Keratinocyte (primary cell): ENCODE measurements around the gene CCDC12. TPM values are rescaled to one million over a fixed set of nuclear protein-coding genes. Genes with fewer than 3 reads are reported as not detected.

Experiments used
- DNase-seq: peaks from one replicate; pipeline ENCODE4 v3.0.0-alpha.2; 2011; ENCODE audit warnings: low read depth, missing footprints, low spot score
- FAIRE-seq: peaks from 2 replicates; lab custom pipeline; 2011; peaks lifted over from hg19 to GRCh38; lab: Jason Lieb, UNC
- H2AFZ ChIP-seq: 2 replicates; pipeline ENCODE4 v1.6.0; 2012; ENCODE audit warnings: low read length, control low read depth, inconsistent platforms; ENCODE audit not compliant: control insufficient read depth
- H3K27ac ChIP-seq: 2 replicates; pipeline ENCODE4 v1.5.1; 2011; ENCODE audit warnings: low read length; ENCODE audit not compliant: control insufficient read depth, insufficient read depth
- H3K27me3 ChIP-seq: 3 replicates; pipeline ENCODE4 v1.6.0; 2011; ENCODE audit warnings: low read length; ENCODE audit not compliant: control insufficient read depth, insufficient read depth; ENCODE audit errors: extremely low read depth
- H3K36me3 ChIP-seq, 2 experiments: 2 replicates in 1 of 2; 3 replicates in 1 of 2; pipeline ENCODE4 v1.5.1; 2011; ENCODE audit warnings: low read length in 2 of 2, mild to moderate bottlenecking in 1 of 2; ENCODE audit not compliant: control insufficient read depth in 2 of 2, insufficient read depth in 2 of 2; ENCODE audit errors: extremely low read depth in 1 of 2
- H3K4me1 ChIP-seq: 3 replicates; pipeline ENCODE4 v1.5.1; 2011; ENCODE audit warnings: low read length; ENCODE audit not compliant: control insufficient read depth, insufficient read depth; ENCODE audit errors: extremely low read depth
- H3K4me2 ChIP-seq: 3 replicates; pipeline ENCODE4 v1.6.0; 2011; ENCODE audit warnings: low read depth, low read length; ENCODE audit not compliant: control insufficient read depth, insufficient read depth; ENCODE audit errors: extremely low read depth
- H3K4me3 ChIP-seq, 3 experiments: fragments of 200-600 bp in 1 of 3; sonication (generic) in 1 of 3; 2 replicates in 2 of 3; 3 replicates in 1 of 3; pipeline ENCODE4 v1.5.1; 2011 to 2016; ENCODE audit warnings: low read length in 3 of 3, mild to moderate bottlenecking in 3 of 3, control low read depth in 2 of 3, inconsistent platforms in 1 of 3, low read depth in 1 of 3, mixed read lengths in 1 of 3, mixed run types in 1 of 3, moderate library complexity in 1 of 3; ENCODE audit not compliant: control insufficient read depth in 2 of 3, insufficient read depth in 2 of 3; ENCODE audit errors: extremely low read depth in 1 of 3
- H3K79me2 ChIP-seq: 2 replicates; pipeline ENCODE4 v1.6.0; 2012; ENCODE audit warnings: low read length; ENCODE audit not compliant: control insufficient read depth, insufficient read depth
- H3K9ac ChIP-seq: 3 replicates; pipeline ENCODE4 v1.6.0; 2011; ENCODE audit warnings: low read length; ENCODE audit not compliant: control insufficient read depth, insufficient read depth; ENCODE audit errors: extremely low read depth
- H3K9me1 ChIP-seq: 3 replicates; pipeline ENCODE4 v1.6.0; 2011; ENCODE audit warnings: low read length; ENCODE audit not compliant: control insufficient read depth, insufficient read depth; ENCODE audit errors: extremely low read depth
- H3K9me3 ChIP-seq: 2 replicates; pipeline ENCODE4 v1.5.1; 2012; ENCODE audit warnings: low read depth, low read length; ENCODE audit not compliant: control insufficient read depth
- H4K20me1 ChIP-seq: 3 replicates; pipeline ENCODE4 v1.6.0; 2011; ENCODE audit warnings: low read length; ENCODE audit not compliant: control insufficient read depth, insufficient read depth; ENCODE audit errors: extremely low read depth
- CTCF ChIP-seq, 3 experiments: IDR thresholded peaks in 1 of 3; conservative IDR thresholded peaks in 1 of 3; optimal IDR thresholded peaks in 1 of 3; 2 replicates in 2 of 3; 3 replicates in 1 of 3; pipeline versions ENCODE3 to v1.5.1; 2011; ENCODE audit warnings: low read length in 3 of 3, mild to moderate bottlenecking in 3 of 3, moderate library complexity in 2 of 3, control low read depth in 1 of 3, inconsistent platforms in 1 of 3; ENCODE audit not compliant: insufficient read depth in 2 of 3; ENCODE audit errors: extremely low read depth in 1 of 3
- EZH2 ChIP-seq: IDR thresholded peaks from one replicate; pipeline ENCODE4 v1.6.1; 2012; ENCODE audit warnings: inconsistent platforms, mild to moderate bottlenecking, low read length, moderate library complexity
- dilution Hi-C: fragments of 300-500 bp; cut with MboI; formaldehyde crosslinking; loops from one replicate; pipeline ENCODE4 v1.7.0; 2020; ENCODE audit warnings: low sequenced_read_pairs; ENCODE audit not compliant: extremely low pct_ligation_motif_present
- polyA plus RNA-seq, 5 experiments: library from polyadenylated mRNA; depleted of rRNA in 3 of 5; stranded (reverse) in 3 of 5; stranded (forward) in 1 of 5; unstranded in 1 of 5; fragments of >200 nt; gene quantifications; 1 replicate in 1 of 5; 2 replicates in 3 of 5; 3 replicates in 1 of 5; pipeline versions ENCODE4 v1.2.1 to v1.2.3, GENCODE V29; 2011 to 2012; ENCODE audit warnings: missing spikeins in 2 of 5, low read depth in 1 of 5, low replicate concordance in 1 of 5

The CCDC12 gene
- polyA plus RNA-seq, 1 donor (not counting 4 experiments of a cell fraction or from before 2014, with no cell fraction given) = 27.5 TPM

GRCh38 chr3:46921871-46922271, 54.7 kb downstream of the CCDC12 start:
- no peaks in the 10 kb centered on the region for H3K9me3 ChIP-seq
- TF ChIP-seq EZH2 (no peak), CTCF (optimal IDR thresholded peaks at IDR 0.05 in 1 of 3, IDR thresholded peaks at IDR 0.05 in 1 of 3, conservative IDR thresholded peaks at IDR 0.05 in 1 of 3; ENCODE audit: extremely low read depth in 1 of 3, insufficient read depth in 2 of 3, low read length in 3 of 3) (no peak)
- dilution Hi-C loops = no loop called here
- H4K20me1 ChIP-seq = no peaks in the 10 kb centered on the region
- no peaks in the 10 kb centered on the region for H3K9me1 ChIP-seq
- H3K79me2 ChIP-seq = peaks cover 3% of the 10 kb centered on the region
- H3K9ac ChIP-seq = no peak overlapping the region
- no peak overlapping the region for H3K4me2 ChIP-seq
- H3K4me1 ChIP-seq = no peaks in the 10 kb centered on the region
- no peak overlapping the region for H3K4me3 ChIP-seq
- no peak overlapping the region for H2AFZ ChIP-seq
- no peak for FAIRE-seq
- no peak for DNase-seq
- H3K27me3 ChIP-seq = no peaks in the 10 kb centered on the region
- peaks cover 59 to 74% of the 10 kb centered on the region in 2 experiments for H3K36me3 ChIP-seq
- H3K27ac ChIP-seq = no peak overlapping the region

GRCh38 chr3:46921041-46921440, 55.5 kb downstream of the CCDC12 start:
- Histone ChIP-seq H3K9ac (no peak overlapping the region), H3K4me3 (no peak overlapping the region), H2AFZ (no peak overlapping the region), H3K79me2 (peaks cover 3% of the 10 kb centered on the region), H3K27ac (no peak overlapping the region), H3K9me3 (no peaks in the 10 kb centered on the region), H3K27me3 (no peaks in the 10 kb centered on the region), H3K4me1 (no peaks in the 10 kb centered on the region), H4K20me1 (no peaks in the 10 kb centered on the region), H3K36me3 (peaks cover 54 to 71% of the 10 kb centered on the region in 2 experiments), H3K9me1 (no peaks in the 10 kb centered on the region), H3K4me2 (no peak overlapping the region)
- dilution Hi-C loops = no loop called here
- FAIRE-seq (no peak), DNase-seq (no peak)
- TF ChIP-seq CTCF (optimal IDR thresholded peaks at IDR 0.05 in 1 of 3, IDR thresholded peaks at IDR 0.05 in 1 of 3, conservative IDR thresholded peaks at IDR 0.05 in 1 of 3; ENCODE audit: extremely low read depth in 1 of 3, insufficient read depth in 2 of 3, low read length in 3 of 3) = no peak
- no peak for TF ChIP-seq EZH2
